GM06990 (cell line): ENCODE data around the gene PSMG3.
"Not testable (repeated sequence)": the region's sequence is repeated elsewhere in the genome, so short reads cannot be mapped to it uniquely, and the experiment has no call there.

Experiments used
- DNase-seq: peaks from one replicate; pipeline ENCODE4 v3.0.0-alpha.2; 2011; ENCODE audit not compliant: insufficient read length; ENCODE audit errors: extremely low read depth
- H3K27me3 ChIP-seq: replicated peaks from 2 replicates; pipeline ENCODE4 v1.6.0; 2011; ENCODE audit warnings: low read length; ENCODE audit not compliant: control insufficient read depth, insufficient read depth
- H3K36me3 ChIP-seq: 2 replicates; pipeline ENCODE4 v1.5.1; 2011; ENCODE audit warnings: low read length; ENCODE audit not compliant: control insufficient read depth, insufficient read depth
- H3K4me3 ChIP-seq: replicated peaks from 2 replicates; pipeline ENCODE4 v1.5.1; 2011; ENCODE audit warnings: low read depth, mild to moderate bottlenecking, control low read depth, low read length
- TF ChIP-seq, protein P1 (sequence below): IDR thresholded peaks from 2 replicates; pipeline ENCODE4 v1.5.1; 2011; ENCODE audit warnings: low read length, control low read depth, mild to moderate bottlenecking, inconsistent platforms; ENCODE audit not compliant: insufficient read depth, poor library complexity, severe bottlenecking

PSMG3 gene

GRCh38 chr7:1525409-1525808 is 44.4 kb downstream of the PSMG3 start:
- H3K27me3 ChIP-seq: no peaks in the 10 kb centered on the region; the same call in 1 of the 2 replicates
- DNase-seq: no peak
- H3K4me3 ChIP-seq: no peak overlapping the region
- H3K36me3 ChIP-seq: no peaks in the 10 kb centered on the region
- TF ChIP-seq, protein P1, sequence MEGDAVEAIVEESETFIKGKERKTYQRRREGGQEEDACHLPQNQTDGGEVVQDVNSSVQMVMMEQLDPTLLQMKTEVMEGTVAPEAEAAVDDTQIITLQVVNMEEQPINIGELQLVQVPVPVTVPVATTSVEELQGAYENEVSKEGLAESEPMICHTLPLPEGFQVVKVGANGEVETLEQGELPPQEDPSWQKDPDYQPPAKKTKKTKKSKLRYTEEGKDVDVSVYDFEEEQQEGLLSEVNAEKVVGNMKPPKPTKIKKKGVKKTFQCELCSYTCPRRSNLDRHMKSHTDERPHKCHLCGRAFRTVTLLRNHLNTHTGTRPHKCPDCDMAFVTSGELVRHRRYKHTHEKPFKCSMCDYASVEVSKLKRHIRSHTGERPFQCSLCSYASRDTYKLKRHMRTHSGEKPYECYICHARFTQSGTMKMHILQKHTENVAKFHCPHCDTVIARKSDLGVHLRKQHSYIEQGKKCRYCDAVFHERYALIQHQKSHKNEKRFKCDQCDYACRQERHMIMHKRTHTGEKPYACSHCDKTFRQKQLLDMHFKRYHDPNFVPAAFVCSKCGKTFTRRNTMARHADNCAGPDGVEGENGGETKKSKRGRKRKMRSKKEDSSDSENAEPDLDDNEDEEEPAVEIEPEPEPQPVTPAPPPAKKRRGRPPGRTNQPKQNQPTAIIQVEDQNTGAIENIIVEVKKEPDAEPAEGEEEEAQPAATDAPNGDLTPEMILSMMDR: no peak

DNA sequence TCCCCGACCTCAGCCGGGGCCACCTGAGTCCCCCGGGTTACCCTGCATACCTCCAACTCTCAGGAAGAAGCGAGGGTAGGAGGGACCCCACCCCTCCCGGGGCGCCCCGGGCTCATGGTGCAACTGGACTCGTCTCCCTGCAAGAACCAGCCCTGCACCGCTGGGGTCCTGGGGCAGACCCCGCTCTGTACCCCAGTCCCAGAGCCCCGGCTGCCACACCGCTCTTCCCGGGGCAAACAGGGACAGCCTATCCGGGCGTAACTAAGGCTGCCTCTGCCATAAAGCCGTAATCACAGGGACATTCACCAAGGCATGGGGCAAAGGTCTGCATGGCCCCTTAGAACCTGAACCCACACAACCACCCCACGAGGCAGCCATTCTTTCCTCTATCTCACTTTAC is 46.0 kb downstream of the PSMG3 start:
- TF ChIP-seq, protein P1: no peak
- H3K27me3 ChIP-seq: no peaks in the 10 kb centered on the region; the same call in 1 of the 2 replicates
- H3K36me3 ChIP-seq: no peaks in the 10 kb centered on the region
- no peak for DNase-seq
- no peak overlapping the region for H3K4me3 ChIP-seq

- DNase-seq: no peak
- TF ChIP-seq, protein P1: no peak
- Histone ChIP-seq H3K36me3 (no peaks in the 10 kb centered on the region), H3K4me3 (no peak overlapping the region), H3K27me3 (no peaks in the 10 kb centered on the region; the same call in 1 of the 2 replicates)
Observed at GRCh38 chr7:1523208-1523607, 46.6 kb downstream of the PSMG3 start.

DNA sequence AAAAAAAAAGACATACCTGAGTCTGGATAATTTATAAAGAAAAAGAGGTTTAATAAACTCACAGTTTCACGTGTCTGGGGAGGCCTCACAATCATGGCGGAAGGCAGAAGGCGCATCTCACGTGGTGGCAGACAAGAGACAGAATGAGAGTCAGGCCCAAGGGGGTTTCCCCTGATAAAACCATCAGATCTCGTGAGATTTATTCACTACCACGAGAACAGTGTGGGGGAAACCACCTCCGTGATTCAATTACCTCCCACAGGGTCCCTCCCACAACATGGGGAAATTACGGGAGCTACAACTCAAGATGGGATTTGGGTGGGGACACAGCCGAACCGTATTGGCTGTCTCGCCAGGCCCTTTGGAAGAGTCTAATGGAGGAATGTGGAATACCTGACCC is 48.4 kb downstream of the PSMG3 start:
- no peaks in the 10 kb centered on the region; the same call in 1 of the 2 replicates for H3K27me3 ChIP-seq
- TF ChIP-seq, protein P1: no peak
- no peaks in the 10 kb centered on the region for H3K36me3 ChIP-seq
- no peak for DNase-seq
- no peak overlapping the region for H3K4me3 ChIP-seq

DNA sequence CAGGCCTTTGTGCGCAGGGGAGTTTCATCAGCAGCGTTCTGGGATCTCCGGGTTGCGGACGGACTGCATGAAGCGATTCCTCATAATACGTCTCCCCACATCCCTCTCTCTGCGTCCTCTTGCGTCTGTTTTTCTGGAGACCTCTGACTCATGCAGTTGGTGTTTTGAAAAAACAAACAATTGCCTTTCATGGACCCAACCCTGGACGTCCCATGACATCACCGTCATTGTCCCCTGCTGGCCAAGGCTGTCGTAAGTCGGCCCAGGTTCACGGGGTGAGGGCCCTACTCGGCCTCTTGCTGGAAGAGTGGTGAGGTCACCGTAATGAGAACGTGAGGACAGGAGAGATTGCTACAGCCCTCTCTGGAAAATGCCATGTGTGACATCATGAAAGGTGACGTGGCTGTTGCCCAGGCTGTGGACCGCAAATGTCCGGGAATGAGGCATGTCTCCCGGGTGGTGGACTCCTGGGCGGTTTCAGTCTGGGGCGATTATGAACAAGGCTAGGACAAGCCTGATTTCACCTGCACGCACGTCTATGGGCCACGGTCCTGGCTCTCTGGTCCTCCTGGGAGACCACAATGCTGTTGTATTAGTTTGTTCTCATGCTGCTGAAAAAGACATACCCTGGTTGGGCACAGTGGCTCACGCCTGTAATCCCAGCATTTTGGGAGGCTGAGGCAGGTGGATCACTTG is 49.1 kb downstream of the PSMG3 start:
- Histone ChIP-seq H3K27me3 (no peaks in the 10 kb centered on the region; the same call in 1 of the 2 replicates), H3K36me3 (no peaks in the 10 kb centered on the region), H3K4me3 (no peak overlapping the region)
- no peak for DNase-seq
- TF ChIP-seq, protein P1: no peak

DNA sequence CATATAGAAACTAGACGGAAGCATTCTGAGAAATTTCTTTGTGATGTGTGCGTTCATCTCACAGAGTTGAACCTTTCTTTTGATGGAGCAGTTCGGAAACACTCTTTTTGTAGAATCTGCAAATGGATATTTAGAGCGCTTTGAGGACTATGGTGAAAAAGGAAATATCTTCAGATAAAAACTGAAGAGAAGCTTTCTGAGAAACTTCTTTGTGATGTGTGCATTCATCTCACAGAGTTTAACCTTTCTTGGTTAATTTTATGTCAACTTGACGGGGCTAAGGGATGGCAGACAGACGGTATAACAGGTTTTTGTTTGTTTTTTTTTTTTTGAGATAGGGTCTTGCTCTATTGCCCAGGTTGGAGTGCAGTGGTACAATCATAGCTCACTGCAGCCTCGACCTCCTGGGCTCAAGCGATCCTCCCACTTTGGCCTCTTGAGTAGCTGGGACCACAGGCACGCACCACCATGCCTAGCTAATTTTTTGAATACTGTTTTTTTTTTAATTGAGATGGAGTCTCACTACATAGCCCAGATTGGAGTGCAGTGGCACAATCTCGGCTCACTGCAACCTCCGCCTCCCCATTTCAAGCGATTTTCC is 50.4 kb downstream of the PSMG3 start:
- H3K36me3 ChIP-seq, H3K27me3 ChIP-seq, H3K4me3 ChIP-seq, DNase-seq: not testable (repeated sequence)
